GM12874 (cell line): Measurements from ENCODE around the gene ACTN4.

ENCODE experiments used
- TF ChIP-seq, protein P1 (sequence below): IDR thresholded peaks from 2 replicates; pipeline ENCODE4 v1.5.1; 2011; ENCODE audit warnings: low read depth, mild to moderate bottlenecking, control low read depth, low read length, moderate library complexity; ENCODE audit not compliant: insufficient read depth

Gene ACTN4

GRCh38 chr19:38730470-38730730 lies 83.0 kb downstream of the ACTN4 start:
- TF ChIP-seq, protein P1, sequence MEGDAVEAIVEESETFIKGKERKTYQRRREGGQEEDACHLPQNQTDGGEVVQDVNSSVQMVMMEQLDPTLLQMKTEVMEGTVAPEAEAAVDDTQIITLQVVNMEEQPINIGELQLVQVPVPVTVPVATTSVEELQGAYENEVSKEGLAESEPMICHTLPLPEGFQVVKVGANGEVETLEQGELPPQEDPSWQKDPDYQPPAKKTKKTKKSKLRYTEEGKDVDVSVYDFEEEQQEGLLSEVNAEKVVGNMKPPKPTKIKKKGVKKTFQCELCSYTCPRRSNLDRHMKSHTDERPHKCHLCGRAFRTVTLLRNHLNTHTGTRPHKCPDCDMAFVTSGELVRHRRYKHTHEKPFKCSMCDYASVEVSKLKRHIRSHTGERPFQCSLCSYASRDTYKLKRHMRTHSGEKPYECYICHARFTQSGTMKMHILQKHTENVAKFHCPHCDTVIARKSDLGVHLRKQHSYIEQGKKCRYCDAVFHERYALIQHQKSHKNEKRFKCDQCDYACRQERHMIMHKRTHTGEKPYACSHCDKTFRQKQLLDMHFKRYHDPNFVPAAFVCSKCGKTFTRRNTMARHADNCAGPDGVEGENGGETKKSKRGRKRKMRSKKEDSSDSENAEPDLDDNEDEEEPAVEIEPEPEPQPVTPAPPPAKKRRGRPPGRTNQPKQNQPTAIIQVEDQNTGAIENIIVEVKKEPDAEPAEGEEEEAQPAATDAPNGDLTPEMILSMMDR = no peak

- TF ChIP-seq, protein P1 = no peak
These were observed 83.5 kb downstream of the ACTN4 start for GRCh38 chr19:38730731-38731589.

DNA sequence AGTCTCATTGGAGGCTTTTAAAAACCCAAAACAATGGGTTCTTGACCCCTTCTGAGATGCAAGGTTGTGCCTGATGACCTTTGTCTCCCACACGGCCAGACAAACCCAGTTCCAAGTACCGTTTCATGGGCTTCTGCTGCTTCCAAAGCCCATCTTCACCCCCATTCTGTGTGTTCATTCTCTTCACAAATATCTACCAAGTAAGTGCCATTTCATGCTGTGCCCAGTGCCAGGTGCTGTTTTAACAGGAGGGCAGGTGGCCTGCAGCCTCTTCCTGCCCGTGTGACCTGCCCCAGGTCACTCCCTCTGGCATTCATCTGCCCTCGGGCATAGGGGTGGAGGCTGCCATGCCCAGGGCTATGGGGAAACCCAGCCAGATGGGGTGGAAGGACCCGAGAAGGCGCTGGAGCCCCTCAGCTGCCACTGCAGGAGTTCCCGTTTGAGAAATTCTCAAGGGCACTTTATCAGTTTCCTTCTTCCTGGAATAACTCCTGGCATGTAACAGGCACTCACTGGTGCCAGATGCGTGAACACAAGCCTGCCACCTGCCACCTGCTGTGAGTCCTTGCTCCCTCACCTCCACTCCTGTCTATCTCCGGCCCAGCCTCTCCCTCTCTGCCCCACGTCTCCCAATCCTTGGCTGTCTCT lies 84.3 kb downstream of the ACTN4 start:
- TF ChIP-seq, protein P1 = no peak

- TF ChIP-seq, protein P1 = no peak
These were observed 85.7 kb downstream of the ACTN4 start for GRCh38 chr19:38733241-38733492.

DNA sequence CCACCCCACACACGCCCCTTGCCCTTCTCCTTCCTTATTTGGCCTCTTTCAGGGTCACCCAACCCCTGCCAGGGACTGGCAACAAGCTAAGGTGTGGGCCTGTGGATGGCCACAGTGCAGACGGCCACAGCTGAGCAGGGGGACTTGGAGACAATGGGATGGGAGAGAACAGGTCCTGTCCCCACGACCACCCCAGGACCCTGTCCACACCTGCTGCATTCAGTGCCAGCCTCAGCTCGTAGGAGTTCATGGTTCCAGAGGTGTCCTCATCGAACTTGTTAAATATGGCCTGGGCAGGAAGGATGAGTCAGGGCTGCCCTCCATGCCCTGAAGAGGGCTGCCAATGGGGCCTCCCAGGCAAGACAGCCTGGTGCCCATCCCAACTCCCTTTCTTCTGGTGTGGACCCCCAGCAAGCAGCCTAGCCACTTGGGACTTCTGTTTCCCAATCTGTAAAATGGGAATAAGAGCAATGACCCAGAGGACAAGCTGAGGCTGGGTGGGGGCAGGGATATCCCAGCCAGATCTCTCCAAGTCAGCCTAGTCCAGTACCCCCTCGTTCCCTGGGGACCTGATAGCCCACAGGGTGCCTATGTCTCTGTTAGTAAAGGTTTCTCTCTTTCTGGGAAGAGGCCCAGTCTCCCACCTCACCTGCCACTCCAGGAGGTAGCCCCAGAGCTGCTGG lies 86.2 kb downstream of the ACTN4 start:
- TF ChIP-seq, protein P1 = no peak

DNA sequence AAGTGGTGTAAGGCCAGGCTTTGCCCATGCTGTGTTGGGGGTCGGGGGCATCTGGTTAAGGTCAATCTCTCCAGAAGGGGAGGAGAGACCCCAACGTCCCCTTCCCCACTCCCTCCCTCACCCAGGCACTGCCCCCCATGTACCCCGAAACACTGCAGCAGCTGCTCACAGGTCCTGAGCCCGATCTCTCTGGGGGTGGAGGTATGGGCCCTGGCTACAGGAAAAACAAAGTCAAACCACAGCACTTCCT lies 86.7 kb downstream of the ACTN4 start:
- TF ChIP-seq, protein P1 = no peak

- TF ChIP-seq, protein P1 = no peak
These were observed 87.2 kb downstream of the ACTN4 start for GRCh38 chr19:38734426-38735256.
